MM.1S (cell line): ENCODE results near the gene ZNF521.

Experiments used
- CTCF ChIP-seq: fragments of 300-600 bp; sonication (generic); IDR thresholded peaks from 2 replicates; pipeline ENCODE4 v1.5.1; 2016; ENCODE audit warnings: antibody characterized with exemption, low read length, mixed read lengths
- EZH2 ChIP-seq: fragments of 300-600 bp; sonication (generic); optimal IDR thresholded peaks from 2 replicates; pipeline ENCODE3; 2017; ENCODE audit warnings: low read depth, mild to moderate bottlenecking, antibody characterized with exemption, low read length, mixed read lengths
- EZH2phosphoT487 ChIP-seq: fragments of 300-600 bp; sonication (generic); IDR thresholded peaks from 2 replicates; pipeline ENCODE4 v1.6.1; 2018; ENCODE audit warnings: antibody characterized with exemption, low read length

- TF ChIP-seq CTCF (no peak), EZH2phosphoT487 (no peak), EZH2 (no peak)
Observed at GRCh38 chr18:25291150-25291549, 60.8 kb downstream of the ZNF521 start.
